Central memory CD8-positive, alpha-beta T cell (primary cell): ENCODE measurements around the gene C3.
"Not testable (repeated sequence)": the region's sequence is repeated elsewhere in the genome, so short reads cannot be mapped to it uniquely, and the experiment has no call there.

ENCODE experiments used
- ATAC-seq: fragments of 150-1000 bp; cut with Tn5 transposase; replicated peaks from 2 replicates; pipeline ENCODE4 v1.10.0; 2022; ENCODE audit warnings: mild to moderate bottlenecking, moderate FRiP score, moderate number of reproducible peaks; ENCODE audit not compliant: poor library complexity, severe bottlenecking; ENCODE audit errors: extremely low read depth
- DNase-seq, 2 donors: peaks; one replicate each; pipeline ENCODE4 v3.0.0; 2021; ENCODE audit warnings: low spot score in 2 of 2
- H3K27ac Mint-ChIP-seq: one replicate; pipeline ENCODE4 v1.8.0; 2022; ENCODE audit warnings: low read depth, mild to moderate bottlenecking, moderate library complexity, mixed read lengths
- H3K27me3 Mint-ChIP-seq: one replicate; pipeline ENCODE4 v1.8.0; 2022; ENCODE audit warnings: mixed read lengths
- H3K36me3 Mint-ChIP-seq: one replicate; pipeline ENCODE4 v1.8.0; 2022; ENCODE audit warnings: mild to moderate bottlenecking, moderate library complexity, mixed read lengths; ENCODE audit not compliant: insufficient read depth
- H3K4me1 Mint-ChIP-seq: one replicate; pipeline ENCODE4 v1.8.0; 2022; ENCODE audit warnings: mixed read lengths
- H3K4me3 Mint-ChIP-seq: one replicate; pipeline ENCODE4 v1.8.0; 2022; ENCODE audit warnings: mild to moderate bottlenecking, moderate library complexity, mixed read lengths
- H3K9me3 Mint-ChIP-seq: one replicate; pipeline ENCODE4 v1.8.0; 2022; ENCODE audit warnings: mixed read lengths

The C3 gene

DNA sequence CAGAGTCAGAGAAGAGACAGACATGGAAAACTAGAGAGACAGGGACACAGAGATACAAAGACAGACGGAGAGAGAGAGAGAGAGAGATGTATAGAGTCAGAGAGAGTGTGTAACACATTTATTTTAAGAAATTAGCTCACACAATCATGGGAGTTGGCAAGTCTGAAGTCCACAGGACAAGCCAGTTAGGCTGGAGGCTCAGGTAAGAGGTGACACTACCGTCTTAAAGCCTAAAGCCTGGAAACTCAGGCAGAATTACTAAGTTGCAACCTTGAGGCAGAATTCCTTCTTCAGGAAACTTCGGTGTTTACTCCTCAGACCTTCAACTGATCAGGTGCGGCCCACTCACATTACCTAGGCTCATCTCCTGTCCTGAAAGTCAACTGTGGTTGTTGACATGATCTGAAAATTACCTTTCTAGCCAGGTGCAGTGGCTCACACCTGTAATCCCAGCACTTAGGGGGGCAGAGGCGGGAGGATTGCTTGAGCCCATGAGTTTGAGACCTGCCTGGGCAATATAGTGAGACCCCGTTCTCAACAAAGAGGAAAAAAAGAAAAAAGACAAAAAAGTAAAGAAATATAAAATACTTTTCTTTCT is 47.7 kb downstream of the C3 start:
- Mint-ChIP-seq H3K4me3 (no peak overlapping the region), H3K27ac (peak overlapping the region; percentile 33), H3K9me3 (peaks cover 3% of the 10 kb centered on the region), H3K4me1 (peaks cover 67% of the 10 kb centered on the region), H3K27me3 (no peaks in the 10 kb centered on the region), H3K36me3 (peaks cover 22% of the 10 kb centered on the region)
- DNase-seq (no peak), ATAC-seq (no peak)

DNA sequence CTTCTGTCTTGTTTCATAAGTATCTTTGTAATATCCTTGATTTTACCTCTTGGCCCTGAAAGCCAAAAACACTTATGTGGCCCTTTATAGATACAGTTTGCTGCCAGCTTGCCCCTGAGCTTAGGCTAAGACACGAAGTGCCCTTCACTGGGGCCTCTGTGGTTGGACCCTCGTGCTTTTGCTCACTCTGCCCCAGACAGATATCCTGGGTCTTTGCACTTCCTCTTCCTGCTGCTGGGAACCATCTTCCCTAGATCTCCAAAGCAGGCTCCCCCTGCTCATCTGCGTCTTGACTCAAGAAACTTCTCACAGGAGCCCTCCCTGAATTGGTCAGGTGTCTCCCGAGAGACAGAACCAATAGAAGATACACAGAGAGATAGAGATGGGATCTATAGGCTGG is 48.5 kb downstream of the C3 start:
- H3K4me1 Mint-ChIP-seq = peaks cover 69% of the 10 kb centered on the region
- ATAC-seq (no peak), DNase-seq (no peak)
- no peaks in the 10 kb centered on the region for H3K27me3 Mint-ChIP-seq
- H3K36me3 Mint-ChIP-seq = peaks cover 25% of the 10 kb centered on the region
- H3K27ac Mint-ChIP-seq = peak overlapping the region; percentile 33
- no peaks in the 10 kb centered on the region for H3K9me3 Mint-ChIP-seq
- peak overlapping the region; percentile 42 for H3K4me3 Mint-ChIP-seq

DNA sequence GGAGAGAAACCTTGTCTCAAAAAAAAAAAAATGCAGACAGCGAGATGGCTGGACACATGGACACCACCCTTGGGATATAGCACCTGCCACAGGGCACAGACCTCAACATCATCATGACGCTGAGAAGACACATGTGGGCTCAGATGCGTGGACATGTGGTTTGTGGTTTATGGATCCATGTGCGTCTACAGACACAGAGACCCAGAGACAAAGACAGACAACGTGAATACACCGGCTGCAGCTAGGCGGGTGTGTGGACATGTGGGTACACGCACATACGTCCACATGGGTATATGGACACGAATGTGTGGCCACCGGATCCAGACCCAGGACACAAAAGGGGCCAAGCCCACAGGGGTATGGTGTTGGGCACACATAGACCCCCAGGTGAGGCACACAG is 51.8 kb downstream of the C3 start:
- Mint-ChIP-seq H3K27me3 (no peaks in the 10 kb centered on the region), H3K4me1 (peaks cover 44% of the 10 kb centered on the region), H3K27ac (peak overlapping the region; percentile 99), H3K36me3 (peaks cover 36% of the 10 kb centered on the region), H3K4me3 (peak overlapping the region; percentile 99), H3K9me3 (no peaks in the 10 kb centered on the region)
- no peak for DNase-seq
- ATAC-seq = no peak

DNA sequence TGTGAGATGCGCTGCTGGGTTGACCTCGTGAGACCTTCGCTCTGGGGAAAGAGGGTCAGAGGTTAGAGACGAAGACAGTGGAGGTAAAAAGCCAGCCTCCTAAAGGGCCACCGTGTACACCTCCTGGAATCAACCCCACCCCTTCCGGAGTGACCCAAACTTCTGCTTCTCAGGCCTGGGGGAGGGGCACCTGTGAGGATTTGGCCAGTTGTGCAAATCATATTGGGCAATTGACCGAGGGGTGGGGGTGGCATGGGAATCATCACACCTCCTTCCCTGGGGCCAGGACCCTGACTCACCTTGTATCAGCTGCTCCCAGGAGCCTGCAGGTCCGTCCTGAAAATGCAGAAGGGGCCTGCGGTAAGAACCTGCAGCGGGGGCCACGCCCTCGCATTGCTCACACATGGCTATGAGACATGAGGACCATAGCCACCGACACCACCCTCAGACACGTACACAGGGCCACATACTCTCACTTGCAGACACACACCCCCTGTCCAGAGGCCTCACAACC is 53.3 kb downstream of the C3 start:
- no peaks in the 10 kb centered on the region for H3K9me3 Mint-ChIP-seq
- H3K27me3 Mint-ChIP-seq = no peaks in the 10 kb centered on the region
- peaks cover 42% of the 10 kb centered on the region for H3K4me1 Mint-ChIP-seq
- ATAC-seq = no peak
- H3K4me3 Mint-ChIP-seq = peak overlapping the region; percentile 99
- H3K36me3 Mint-ChIP-seq = peaks cover 36% of the 10 kb centered on the region
- peak overlapping the region; percentile 14 for H3K27ac Mint-ChIP-seq
- no peak for DNase-seq

DNA sequence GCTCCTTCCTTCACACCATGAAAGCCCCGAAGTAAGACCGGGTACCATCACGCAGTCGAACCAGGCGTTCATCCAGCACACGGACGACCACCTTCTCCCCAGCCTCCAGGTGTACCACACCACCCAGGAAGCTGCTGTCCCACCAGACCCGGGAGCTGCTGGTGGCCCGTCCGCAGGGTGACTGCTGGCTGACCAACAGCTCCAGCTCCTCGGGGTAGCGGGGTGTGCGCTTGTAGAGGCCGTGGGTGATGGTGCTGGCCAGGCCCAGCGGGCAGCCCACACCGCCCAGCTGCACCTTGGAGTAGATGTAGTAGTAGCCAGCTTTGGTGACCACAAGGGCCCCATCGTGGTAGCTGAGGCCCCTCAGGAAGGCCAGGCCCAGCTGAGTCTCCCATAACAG is 55.5 kb downstream of the C3 start:
- DNase-seq (no peak), ATAC-seq (no peak)
- H3K4me3 Mint-ChIP-seq = no peak overlapping the region
- H3K36me3 Mint-ChIP-seq = peaks cover 37% of the 10 kb centered on the region
- H3K9me3 Mint-ChIP-seq = no peaks in the 10 kb centered on the region
- H3K27ac Mint-ChIP-seq = peak overlapping the region; percentile 74
- no peaks in the 10 kb centered on the region for H3K27me3 Mint-ChIP-seq
- peaks cover 48% of the 10 kb centered on the region for H3K4me1 Mint-ChIP-seq

DNA sequence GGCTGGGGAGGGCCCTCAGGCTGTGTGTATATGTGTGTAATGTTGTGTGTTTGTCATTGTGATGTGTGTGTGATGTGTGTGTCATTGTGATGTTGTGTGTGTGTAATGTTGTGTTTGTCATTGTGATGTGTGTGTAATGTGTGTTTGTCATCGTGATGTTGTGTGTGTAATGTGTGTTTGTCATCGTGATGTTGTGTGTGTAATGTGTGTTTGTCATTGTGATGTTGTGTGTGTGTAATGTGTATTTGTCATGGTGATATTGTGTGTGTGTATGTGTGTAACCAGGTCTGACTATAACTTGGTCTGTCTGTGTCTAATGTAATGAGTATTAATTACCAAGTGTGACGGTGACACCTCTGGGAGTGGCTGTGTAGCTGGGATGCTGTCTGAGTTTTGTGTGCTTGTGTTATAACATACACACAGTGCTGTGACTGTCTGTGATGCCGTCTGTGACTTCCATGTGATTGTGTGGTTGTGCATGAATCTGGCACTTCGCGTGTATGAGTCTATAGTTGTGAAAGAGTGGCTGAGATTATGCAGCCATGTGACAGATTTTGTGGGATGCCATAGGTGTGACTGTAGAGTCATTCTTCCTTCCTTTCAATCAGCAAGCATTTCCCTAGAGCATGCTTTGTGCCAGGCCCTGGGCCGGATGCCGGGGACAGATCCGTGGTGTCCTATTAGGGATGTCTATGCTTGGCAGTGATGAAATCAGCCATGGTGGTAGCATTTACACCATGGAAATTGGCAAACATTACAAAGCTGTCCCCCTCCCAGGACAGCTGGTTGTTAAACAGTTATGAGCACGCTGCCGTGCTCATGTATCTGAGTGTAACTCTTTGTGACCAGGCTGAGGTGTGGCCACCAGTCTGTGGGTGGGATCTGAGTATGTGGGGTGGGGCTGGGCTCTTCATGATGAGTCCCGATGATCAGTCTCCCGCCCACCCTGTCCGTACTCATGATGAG is 56.9 kb downstream of the C3 start:
- Mint-ChIP-seq H3K9me3 (no peaks in the 10 kb centered on the region), H3K27me3 (no peaks in the 10 kb centered on the region), H3K4me3 (no peak overlapping the region), H3K4me1 (peaks cover 40% of the 10 kb centered on the region), H3K27ac (peak overlapping the region; percentile 74), H3K36me3 (peaks cover 24% of the 10 kb centered on the region)
- peak in 1 of 2 donors; percentile 54 for DNase-seq
- ATAC-seq = peak; percentile 83

DNA sequence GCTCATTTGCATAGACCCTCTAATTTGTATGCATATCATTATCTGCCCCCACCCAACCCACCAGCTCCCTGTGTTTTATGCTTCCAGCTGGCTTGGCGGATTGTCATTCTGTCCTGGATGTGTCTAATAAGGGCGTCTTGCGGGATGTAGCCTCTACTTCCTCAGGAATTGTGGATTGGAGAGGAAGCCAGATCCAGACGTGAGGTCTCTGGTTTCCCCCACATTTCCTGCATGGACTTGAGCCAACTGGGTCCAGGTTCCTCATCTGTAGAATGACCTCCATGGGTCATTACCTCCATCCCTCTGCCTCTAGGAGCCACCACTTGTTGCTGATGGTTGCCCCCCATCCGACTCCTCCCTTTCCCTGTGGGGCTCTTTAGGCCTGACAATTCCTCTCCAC is 57.7 kb downstream of the C3 start:
- DNase-seq = no peak
- peaks cover 44% of the 10 kb centered on the region for H3K4me1 Mint-ChIP-seq
- no peak for ATAC-seq
- no peaks in the 10 kb centered on the region for H3K9me3 Mint-ChIP-seq
- H3K27me3 Mint-ChIP-seq = no peaks in the 10 kb centered on the region
- no peak overlapping the region for H3K4me3 Mint-ChIP-seq
- H3K36me3 Mint-ChIP-seq = peaks cover 23% of the 10 kb centered on the region
- no peak overlapping the region for H3K27ac Mint-ChIP-seq

DNA sequence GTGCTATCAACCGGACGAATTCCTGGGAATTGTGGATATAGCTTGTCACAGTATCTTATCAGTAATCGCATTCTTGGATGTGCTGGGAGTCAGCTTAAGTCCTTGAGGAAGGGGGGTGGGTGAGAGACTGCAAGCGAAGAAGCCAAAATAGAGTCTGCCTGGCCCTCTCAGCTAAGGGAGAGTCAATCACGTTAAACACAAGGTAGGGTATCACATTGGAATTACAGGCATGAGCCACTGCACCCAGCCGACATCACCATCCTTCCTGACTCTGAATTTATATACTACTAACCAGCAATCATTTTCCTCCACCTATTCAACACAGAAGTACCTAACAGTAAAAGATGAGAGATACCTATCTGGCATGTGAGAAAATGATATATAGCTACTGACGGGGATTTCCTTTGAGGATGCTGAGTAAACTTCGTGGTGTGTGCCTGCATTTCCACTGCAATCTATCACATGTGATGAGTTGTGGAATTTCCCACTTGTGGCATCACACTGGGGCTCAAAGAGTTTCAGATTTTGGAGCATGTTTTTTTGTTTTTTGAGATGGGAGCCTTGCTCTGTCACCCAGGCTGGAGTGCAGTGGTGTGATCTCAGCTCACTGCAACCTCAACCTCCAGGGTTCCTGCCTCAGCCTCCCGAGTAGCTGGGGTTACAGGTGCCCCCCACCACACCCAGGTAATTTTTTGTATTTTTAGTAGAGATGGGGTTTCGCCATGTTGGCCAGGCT is 58.8 kb downstream of the C3 start:
- Mint-ChIP-seq H3K4me1 (peaks cover 34% of the 10 kb centered on the region), H3K4me3 (peak overlapping the region; percentile 10), H3K36me3 (peaks cover 19% of the 10 kb centered on the region), H3K27ac (peak overlapping the region; percentile 96)
- peak in 1 of 2 donors; percentile 45 for DNase-seq
- H3K27me3 Mint-ChIP-seq, H3K9me3 Mint-ChIP-seq: not testable (repeated sequence)
- peak; percentile 63 for ATAC-seq

DNA sequence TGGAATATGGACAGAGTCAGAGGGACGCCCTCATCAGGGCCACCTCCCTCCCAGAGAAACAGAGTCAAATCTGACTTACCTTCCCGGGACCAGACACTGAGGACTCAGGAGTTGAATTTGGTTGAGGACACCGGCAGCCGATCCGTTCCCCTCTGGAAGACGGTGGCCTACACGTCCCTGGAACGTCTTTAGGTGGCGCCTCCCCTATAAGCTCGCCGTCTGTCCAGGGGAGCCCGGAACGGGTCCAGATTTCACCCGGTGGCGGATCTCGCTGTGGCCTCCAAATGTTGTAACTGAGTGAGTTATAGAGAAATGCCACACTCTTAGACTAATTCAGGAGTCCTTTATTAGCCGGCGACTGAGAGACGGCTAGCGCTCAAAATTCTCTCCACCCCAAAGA is 59.5 kb downstream of the C3 start:
- DNase-seq (no peak), ATAC-seq (no peak)
- H3K36me3 Mint-ChIP-seq = peaks cover 12% of the 10 kb centered on the region
- H3K4me1 Mint-ChIP-seq = peaks cover 37% of the 10 kb centered on the region
- H3K9me3 Mint-ChIP-seq = no peaks in the 10 kb centered on the region
- H3K27me3 Mint-ChIP-seq = no peaks in the 10 kb centered on the region
- H3K4me3 Mint-ChIP-seq = no peak overlapping the region
- H3K27ac Mint-ChIP-seq = peak overlapping the region; percentile 96

DNA sequence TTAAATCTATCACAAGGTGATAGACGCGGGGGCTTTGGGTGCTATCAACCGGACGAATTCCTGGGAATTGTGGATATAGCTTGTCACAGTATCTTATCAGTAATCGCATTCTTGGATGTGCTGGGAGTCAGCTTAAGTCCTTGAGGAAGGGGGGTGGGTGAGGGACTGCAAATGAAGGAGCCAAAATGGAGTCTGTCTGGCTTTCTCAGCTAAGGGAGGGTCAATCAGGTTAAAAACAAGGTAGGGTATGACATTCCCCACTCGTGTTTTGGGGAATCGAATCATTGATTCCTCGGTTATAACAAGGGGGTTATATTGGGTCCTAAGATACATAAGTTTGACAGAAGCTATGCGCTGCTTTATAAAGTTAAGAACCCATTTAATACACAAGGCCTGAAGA is 64.1 kb downstream of the C3 start:
- peaks cover 60% of the 10 kb centered on the region for H3K4me1 Mint-ChIP-seq
- not testable (repeated sequence) for H3K4me3 Mint-ChIP-seq, H3K36me3 Mint-ChIP-seq, H3K9me3 Mint-ChIP-seq, H3K27me3 Mint-ChIP-seq, DNase-seq, ATAC-seq, H3K27ac Mint-ChIP-seq

DNA sequence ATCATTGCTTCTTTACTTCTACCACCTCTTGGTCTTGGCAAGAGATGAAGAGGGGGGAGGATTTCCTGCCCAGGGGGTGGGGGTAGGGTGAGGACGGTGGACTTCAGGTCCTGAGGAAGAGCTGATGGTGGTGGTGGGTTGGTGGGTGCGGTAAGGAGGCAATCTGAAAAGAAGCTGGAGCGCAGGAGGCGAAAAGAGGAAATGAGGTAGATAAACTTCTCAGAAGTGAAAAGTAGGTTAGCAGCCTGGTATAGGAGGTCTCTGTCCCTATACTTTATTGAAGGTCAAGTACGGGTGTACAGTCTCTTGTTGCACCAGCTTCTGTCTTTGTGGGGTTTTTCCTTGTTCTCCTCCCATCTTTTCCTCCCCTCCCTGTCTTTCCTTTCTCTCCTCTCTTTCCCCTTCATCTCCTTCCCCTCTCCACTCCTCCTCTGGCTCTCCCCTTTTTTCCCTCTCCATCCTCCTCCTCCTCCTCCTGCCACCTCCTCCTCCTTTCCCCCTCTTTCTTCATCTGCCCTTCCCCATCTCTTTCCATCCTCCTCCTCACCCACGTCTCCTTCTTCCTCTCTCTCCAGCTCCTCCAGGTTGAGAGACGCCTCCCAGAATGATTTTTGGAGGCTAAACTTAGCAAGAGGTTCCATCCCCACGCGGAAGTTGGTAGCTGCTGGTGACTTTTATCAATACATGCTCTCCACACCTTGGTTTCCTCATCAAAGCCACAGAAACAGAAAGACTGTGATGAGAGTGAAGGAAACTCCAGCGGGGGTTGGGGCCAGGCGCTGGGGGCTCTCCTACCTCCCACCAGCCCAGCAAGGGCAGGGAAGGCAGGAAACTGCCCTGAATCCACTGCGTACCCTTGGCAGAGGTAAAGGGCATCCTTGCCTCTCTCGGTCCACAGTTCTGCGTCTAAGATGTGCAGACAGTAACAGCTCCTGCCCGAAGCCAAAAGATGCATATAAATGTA is 65.8 kb downstream of the C3 start:
- Mint-ChIP-seq H3K36me3 (peaks cover 3% of the 10 kb centered on the region), H3K27me3 (no peaks in the 10 kb centered on the region), H3K4me3 (peak overlapping the region; percentile 81), H3K27ac (peak overlapping the region; percentile 94), H3K9me3 (no peaks in the 10 kb centered on the region), H3K4me1 (peaks cover 53% of the 10 kb centered on the region)
- ATAC-seq (peak; percentile 88), DNase-seq (no peak)

DNA sequence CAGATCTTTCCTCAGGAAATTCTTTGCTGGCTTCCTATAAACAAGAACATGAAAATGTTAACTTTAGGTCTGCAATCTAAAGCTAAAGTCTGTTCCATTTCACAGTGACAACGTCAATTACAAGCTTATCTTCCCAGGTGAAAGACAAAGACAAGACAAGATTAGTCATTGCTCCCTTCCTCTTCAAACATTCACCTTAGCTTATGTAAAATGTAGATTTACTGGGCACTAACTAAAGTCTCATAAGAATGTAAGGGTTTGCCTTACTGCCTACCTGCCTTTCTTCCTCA is 67.7 kb downstream of the C3 start:
- ATAC-seq = no peak
- Mint-ChIP-seq H3K27ac (no peak overlapping the region), H3K27me3 (no peaks in the 10 kb centered on the region), H3K9me3 (no peaks in the 10 kb centered on the region), H3K4me1 (peaks cover 43% of the 10 kb centered on the region), H3K36me3 (peaks cover 1% of the 10 kb centered on the region), H3K4me3 (no peak overlapping the region)
- no peak for DNase-seq
